Smooth muscle cell (in vitro differentiated cells): ENCODE measurements around the gene FNIP2. TPM values are rescaled to one million over a fixed set of nuclear protein-coding genes. Genes with fewer than 3 reads are reported as not detected.

Source experiments
- DNase-seq: peaks from one replicate; lab custom pipeline; 2025; ENCODE audit not compliant: unreplicated experiment; lab: John Stamatoyannopoulos, UW
- H2AFZ ChIP-seq: fragments of 200-600 bp; sonication (generic); 2 replicates; pipeline ENCODE4 v1.6.0; 2016; ENCODE audit warnings: antibody characterized with exemption, low read depth, mild to moderate bottlenecking
- H3F3A ChIP-seq: fragments of 200-600 bp; sonication (generic); 2 replicates; pipeline ENCODE4 v1.6.0; 2017; ENCODE audit warnings: antibody characterized with exemption, low read depth
- H3K27ac ChIP-seq: fragments of 200-600 bp; sonication (generic); 2 replicates; pipeline ENCODE4 v1.5.1; 2016; ENCODE audit warnings: low read depth, mild to moderate bottlenecking
- H3K27me3 ChIP-seq: fragments of 200-600 bp; sonication (generic); 2 replicates; pipeline ENCODE4 v1.6.1; 2016; ENCODE audit warnings: low read depth, mild to moderate bottlenecking
- H3K36me3 ChIP-seq: fragments of 200-600 bp; sonication (generic); 2 replicates; pipeline ENCODE4 v1.5.1; 2016; ENCODE audit warnings: low read depth
- H3K4me1 ChIP-seq: fragments of 200-600 bp; sonication (generic); 2 replicates; pipeline ENCODE4 v1.5.1; 2016; ENCODE audit warnings: low read depth
- H3K4me2 ChIP-seq: fragments of 200-600 bp; sonication (generic); 2 replicates; pipeline ENCODE4 v1.6.0; 2016; ENCODE audit warnings: mild to moderate bottlenecking
- H3K4me3 ChIP-seq: fragments of 200-600 bp; sonication (generic); 2 replicates; pipeline ENCODE4 v1.5.1; 2016; ENCODE audit warnings: mild to moderate bottlenecking
- H3K79me2 ChIP-seq: fragments of 200-600 bp; sonication (generic); 2 replicates; pipeline ENCODE4 v1.6.0; 2016; ENCODE audit warnings: low read depth, mild to moderate bottlenecking
- H3K9ac ChIP-seq: fragments of 200-600 bp; sonication (generic); 2 replicates; pipeline ENCODE4 v1.6.0; 2016; ENCODE audit warnings: low read depth
- H3K9me3 ChIP-seq: fragments of 200-600 bp; sonication (generic); replicated peaks from 2 replicates; pipeline ENCODE4 v1.5.1; 2016; ENCODE audit warnings: low read depth
- H4K20me1 ChIP-seq: fragments of 200-600 bp; sonication (generic); 2 replicates; pipeline ENCODE4 v1.6.0; 2016; ENCODE audit warnings: low read depth
- WGBS: methylation state at CpG from one replicate; pipeline ENCODE4 v1.1.7; 2016; ENCODE audit warnings: low lambda C conversion rate; 5-methylcytosine and 5-hydroxymethylcytosine counted together
- polyA plus RNA-seq: library from polyadenylated mRNA; unstranded; fragments of >200 nt; fragmentation: Nextera tagmentation; extraction: Ambion mirVana; gene quantifications from 2 replicates; pipeline ENCODE4 v1.2.1, GENCODE V29; 2016
- total RNA-seq: library from RNA; depleted of rRNA; stranded (reverse); fragments of >200 nt; gene quantifications from 2 replicates; pipeline ENCODE4 v1.2.3, GENCODE V29; 2014
- TF ChIP-seq, protein P1 (sequence below): fragments of 200-600 bp; sonication (generic); IDR thresholded peaks from 2 replicates; pipeline ENCODE4 v1.5.1; 2017; ENCODE audit warnings: borderline replicate concordance, mild to moderate bottlenecking, antibody characterized with exemption; ENCODE audit not compliant: insufficient read depth, poor library complexity, severe bottlenecking

FNIP2 gene
- total and polyA plus RNA-seq, 2 experiments from 2014 or later, result 10.4 to 36.3 TPM

GRCh38 chr4:158850800-158851644 lies 82.2 kb downstream of the FNIP2 start:
- no peak overlapping the region for H3K4me2 ChIP-seq
- no peaks in the 10 kb centered on the region for H3K4me1 ChIP-seq
- no peaks in the 10 kb centered on the region for H3K27me3 ChIP-seq
- H4K20me1 ChIP-seq, result no peaks in the 10 kb centered on the region
- H3K4me3 ChIP-seq, result no peak overlapping the region
- H3K9me3 ChIP-seq, result no peaks in the 10 kb centered on the region
- H2AFZ ChIP-seq, result no peak overlapping the region
- H3K36me3 ChIP-seq, result no peaks in the 10 kb centered on the region
- H3F3A ChIP-seq, result no peaks in the 10 kb centered on the region
- no peak for DNase-seq
- H3K27ac ChIP-seq, result no peak overlapping the region
- H3K79me2 ChIP-seq, result no peaks in the 10 kb centered on the region
- no peak overlapping the region for H3K9ac ChIP-seq
- 68% methylated on average over 7 of the region's 7 CpGs for WGBS
- TF ChIP-seq, protein P1, sequence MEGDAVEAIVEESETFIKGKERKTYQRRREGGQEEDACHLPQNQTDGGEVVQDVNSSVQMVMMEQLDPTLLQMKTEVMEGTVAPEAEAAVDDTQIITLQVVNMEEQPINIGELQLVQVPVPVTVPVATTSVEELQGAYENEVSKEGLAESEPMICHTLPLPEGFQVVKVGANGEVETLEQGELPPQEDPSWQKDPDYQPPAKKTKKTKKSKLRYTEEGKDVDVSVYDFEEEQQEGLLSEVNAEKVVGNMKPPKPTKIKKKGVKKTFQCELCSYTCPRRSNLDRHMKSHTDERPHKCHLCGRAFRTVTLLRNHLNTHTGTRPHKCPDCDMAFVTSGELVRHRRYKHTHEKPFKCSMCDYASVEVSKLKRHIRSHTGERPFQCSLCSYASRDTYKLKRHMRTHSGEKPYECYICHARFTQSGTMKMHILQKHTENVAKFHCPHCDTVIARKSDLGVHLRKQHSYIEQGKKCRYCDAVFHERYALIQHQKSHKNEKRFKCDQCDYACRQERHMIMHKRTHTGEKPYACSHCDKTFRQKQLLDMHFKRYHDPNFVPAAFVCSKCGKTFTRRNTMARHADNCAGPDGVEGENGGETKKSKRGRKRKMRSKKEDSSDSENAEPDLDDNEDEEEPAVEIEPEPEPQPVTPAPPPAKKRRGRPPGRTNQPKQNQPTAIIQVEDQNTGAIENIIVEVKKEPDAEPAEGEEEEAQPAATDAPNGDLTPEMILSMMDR, result peak; percentile 73

- Histone ChIP-seq H3K9me3 (no peaks in the 10 kb centered on the region), H3F3A (no peaks in the 10 kb centered on the region), H2AFZ (no peak overlapping the region), H3K4me3 (no peak overlapping the region), H4K20me1 (no peaks in the 10 kb centered on the region), H3K27me3 (no peaks in the 10 kb centered on the region), H3K4me1 (no peaks in the 10 kb centered on the region), H3K9ac (no peak overlapping the region), H3K79me2 (no peaks in the 10 kb centered on the region), H3K36me3 (no peaks in the 10 kb centered on the region), H3K4me2 (no peak overlapping the region), H3K27ac (no peak overlapping the region)
- no peak for DNase-seq
- TF ChIP-seq, protein P1, result no peak
- 94% methylated on average over 6 of the region's 6 CpGs for WGBS
These were observed 85.4 kb downstream of the FNIP2 start for GRCh38 chr4:158854236-158854635.

DNA sequence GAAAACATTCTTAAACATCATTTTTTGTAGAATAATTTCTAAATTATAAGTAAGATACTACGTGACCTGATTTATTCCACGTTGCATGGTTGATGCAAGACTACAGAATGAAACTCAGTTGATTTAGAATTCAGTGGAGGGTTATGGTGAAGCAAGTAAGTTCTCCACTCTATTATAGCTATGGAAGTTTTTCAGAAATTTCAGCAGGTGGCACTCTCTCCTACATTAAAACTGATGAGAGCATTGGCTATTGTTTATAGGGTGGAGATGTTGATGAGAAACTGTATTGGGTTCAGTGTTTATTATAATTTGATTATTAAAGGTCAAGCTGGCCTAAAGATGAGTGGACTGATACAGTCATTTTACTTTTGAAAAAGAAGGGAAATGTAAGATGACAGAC lies 88.0 kb downstream of the FNIP2 start:
- no peaks in the 10 kb centered on the region for H3K79me2 ChIP-seq
- H3K9ac ChIP-seq, result no peak overlapping the region
- H3K36me3 ChIP-seq, result no peaks in the 10 kb centered on the region
- no peak overlapping the region for H3K27ac ChIP-seq
- H3K27me3 ChIP-seq, result no peaks in the 10 kb centered on the region
- H3F3A ChIP-seq, result no peaks in the 10 kb centered on the region
- 67% methylated on average over 2 of the region's 2 CpGs for WGBS
- TF ChIP-seq, protein P1, result peak; percentile 56
- H4K20me1 ChIP-seq, result no peaks in the 10 kb centered on the region
- no peak for DNase-seq
- H3K4me3 ChIP-seq, result no peak overlapping the region
- no peaks in the 10 kb centered on the region for H3K4me1 ChIP-seq
- no peak overlapping the region for H2AFZ ChIP-seq
- no peak overlapping the region for H3K4me2 ChIP-seq
- H3K9me3 ChIP-seq, result no peaks in the 10 kb centered on the region

DNA sequence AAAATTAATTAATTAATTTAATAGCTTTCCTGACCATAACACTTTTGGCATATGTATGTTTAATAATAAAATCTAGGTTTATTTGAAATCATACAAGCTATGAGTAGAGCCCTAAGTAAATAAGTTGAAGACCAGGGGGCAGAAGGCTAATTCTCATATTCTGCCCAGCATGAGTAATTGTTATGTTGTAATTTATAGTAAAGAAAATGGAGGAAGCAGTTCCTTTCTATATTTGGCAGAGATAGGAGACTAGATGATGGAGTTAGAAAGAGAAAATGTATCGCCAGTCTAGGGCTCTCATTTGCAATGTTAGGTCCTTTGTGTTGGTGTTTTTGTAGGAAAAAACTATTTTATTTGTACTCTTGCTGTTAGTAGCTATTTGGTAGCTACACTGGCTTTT lies 89.1 kb downstream of the FNIP2 start:
- Histone ChIP-seq H3F3A (no peaks in the 10 kb centered on the region), H3K36me3 (no peaks in the 10 kb centered on the region), H3K4me3 (no peak overlapping the region), H3K27me3 (no peaks in the 10 kb centered on the region), H3K9me3 (no peaks in the 10 kb centered on the region), H4K20me1 (no peaks in the 10 kb centered on the region), H2AFZ (no peak overlapping the region), H3K79me2 (no peaks in the 10 kb centered on the region), H3K4me2 (no peak overlapping the region), H3K9ac (no peak overlapping the region), H3K27ac (peak overlapping the region; percentile 17), H3K4me1 (no peaks in the 10 kb centered on the region)
- TF ChIP-seq, protein P1, result no peak
- DNase-seq, result no peak
- WGBS, result 92% methylated on average over 1 of the region's 1 CpG
